ENCODE data around the gene XRRA1.

XRRA1 gene

DNA sequence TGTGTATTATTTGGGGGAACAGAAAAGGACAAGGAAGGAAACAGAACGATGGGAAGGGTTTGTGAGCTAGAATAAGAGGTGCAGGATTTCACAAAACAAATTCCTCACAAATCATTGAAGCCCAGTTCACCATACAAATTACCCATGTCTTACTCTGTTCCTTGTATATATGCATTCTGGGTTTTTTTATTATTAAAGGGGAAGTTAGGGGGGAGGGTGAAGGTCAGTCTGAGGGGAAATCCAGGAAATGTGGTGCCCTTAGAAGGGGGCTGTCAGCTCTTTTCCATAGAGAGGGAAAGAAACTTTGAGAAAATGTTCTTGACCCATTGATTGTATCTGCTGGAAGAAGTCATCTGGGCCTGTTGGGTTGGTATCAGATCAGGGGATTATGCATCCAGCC, 109.4 kb downstream of the XRRA1 start:
- TF ChIP-seq, protein P1, sequence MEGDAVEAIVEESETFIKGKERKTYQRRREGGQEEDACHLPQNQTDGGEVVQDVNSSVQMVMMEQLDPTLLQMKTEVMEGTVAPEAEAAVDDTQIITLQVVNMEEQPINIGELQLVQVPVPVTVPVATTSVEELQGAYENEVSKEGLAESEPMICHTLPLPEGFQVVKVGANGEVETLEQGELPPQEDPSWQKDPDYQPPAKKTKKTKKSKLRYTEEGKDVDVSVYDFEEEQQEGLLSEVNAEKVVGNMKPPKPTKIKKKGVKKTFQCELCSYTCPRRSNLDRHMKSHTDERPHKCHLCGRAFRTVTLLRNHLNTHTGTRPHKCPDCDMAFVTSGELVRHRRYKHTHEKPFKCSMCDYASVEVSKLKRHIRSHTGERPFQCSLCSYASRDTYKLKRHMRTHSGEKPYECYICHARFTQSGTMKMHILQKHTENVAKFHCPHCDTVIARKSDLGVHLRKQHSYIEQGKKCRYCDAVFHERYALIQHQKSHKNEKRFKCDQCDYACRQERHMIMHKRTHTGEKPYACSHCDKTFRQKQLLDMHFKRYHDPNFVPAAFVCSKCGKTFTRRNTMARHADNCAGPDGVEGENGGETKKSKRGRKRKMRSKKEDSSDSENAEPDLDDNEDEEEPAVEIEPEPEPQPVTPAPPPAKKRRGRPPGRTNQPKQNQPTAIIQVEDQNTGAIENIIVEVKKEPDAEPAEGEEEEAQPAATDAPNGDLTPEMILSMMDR (IDR thresholded peaks at IDR 0.05) = no peak

DNA sequence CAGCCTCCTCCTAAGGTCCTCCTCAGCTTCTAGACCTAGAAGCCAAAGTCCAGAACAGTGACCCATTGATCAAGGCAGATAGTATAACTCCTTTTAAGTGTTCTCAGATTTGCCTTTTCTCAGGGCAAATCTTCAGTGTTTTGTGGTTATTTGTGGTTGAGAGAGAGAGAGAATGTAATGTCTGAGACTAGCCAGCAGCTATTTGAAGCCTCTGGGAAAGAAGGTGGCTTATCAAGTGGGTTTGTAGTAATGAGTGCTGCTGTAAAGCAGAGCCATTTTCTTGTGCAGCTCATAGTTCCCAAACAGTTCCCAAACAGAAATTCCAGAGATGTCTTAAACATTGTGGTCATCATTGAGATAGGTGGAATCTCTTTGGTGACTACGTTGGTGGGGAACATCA, 110.7 kb downstream of the XRRA1 start:
- TF ChIP-seq, protein P1 (IDR thresholded peaks at IDR 0.05) = no peak

DNA sequence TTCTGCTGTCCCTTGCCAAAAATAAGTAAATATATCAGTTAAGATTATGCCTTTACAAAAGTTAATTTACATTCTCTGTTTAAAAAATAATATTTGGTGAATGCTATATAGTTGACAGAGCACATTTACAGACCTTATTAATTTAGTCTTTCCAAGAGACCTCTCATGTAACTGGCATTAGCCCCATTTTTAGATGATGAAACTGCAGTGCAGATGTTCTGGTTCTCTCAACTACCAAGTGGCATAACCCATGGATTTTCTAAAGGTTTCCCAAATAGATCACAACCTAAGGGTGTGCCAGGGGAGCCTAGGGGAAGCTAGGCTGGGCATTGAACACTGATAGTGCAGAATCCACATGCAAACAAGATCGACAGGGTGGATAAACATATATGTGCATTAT, 111.7 kb downstream of the XRRA1 start:
- TF ChIP-seq, protein P1 (IDR thresholded peaks at IDR 0.05) = no peak

DNA sequence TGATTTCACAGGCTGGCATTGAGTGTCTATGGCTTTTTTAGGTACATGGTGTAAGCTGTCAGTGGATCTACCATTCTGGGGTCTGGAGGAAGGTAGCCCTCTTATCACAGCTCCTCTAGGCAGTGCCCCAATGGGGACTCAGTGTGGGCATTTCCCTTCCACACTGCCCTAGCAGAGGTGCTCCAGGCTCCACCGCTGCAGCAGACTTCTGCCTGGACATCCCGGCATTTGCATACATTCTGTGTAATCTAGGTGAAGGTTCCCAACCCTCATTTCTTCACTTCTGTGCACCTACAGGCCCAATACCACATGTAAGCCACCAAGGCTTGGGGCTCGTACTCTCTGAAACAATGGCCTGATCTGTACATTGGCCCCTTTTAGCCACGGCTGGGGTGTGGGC, 122.0 kb downstream of the XRRA1 start:
- TF ChIP-seq, protein P1 (IDR thresholded peaks at IDR 0.05) = no peak

DNA sequence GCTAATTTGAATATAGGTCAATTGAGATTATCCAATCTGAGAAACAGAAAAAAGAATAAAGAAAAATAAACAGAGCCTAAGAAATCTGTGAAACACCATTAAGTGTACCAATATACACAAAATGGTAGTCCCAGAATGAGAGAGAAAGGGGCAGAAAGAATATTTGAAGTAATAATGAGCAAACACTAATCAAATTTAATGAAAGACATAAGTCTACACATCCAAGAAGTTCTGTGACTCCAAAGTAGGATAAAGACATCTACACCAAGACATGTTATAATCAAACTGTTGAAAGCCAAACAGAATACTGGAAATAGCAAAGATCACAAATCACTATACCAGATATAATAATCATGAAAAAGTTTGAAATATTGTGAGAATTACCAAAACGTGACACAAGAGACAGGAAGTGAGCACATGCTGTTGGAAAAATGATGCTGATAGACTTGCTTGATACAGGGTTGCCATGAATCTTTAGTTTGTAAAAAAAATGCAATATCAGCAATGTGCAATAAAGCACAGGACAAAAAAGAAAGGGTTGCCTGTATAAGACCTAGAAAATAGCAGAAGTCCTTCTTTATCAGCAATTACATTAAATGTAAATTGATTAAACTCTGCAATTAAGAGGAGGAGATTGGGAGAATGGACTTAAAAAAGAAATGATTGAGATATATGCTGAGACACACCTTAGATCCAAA, 124.5 kb downstream of the XRRA1 start:
- TF ChIP-seq, protein P1 (IDR thresholded peaks at IDR 0.05) = no peak

DNA sequence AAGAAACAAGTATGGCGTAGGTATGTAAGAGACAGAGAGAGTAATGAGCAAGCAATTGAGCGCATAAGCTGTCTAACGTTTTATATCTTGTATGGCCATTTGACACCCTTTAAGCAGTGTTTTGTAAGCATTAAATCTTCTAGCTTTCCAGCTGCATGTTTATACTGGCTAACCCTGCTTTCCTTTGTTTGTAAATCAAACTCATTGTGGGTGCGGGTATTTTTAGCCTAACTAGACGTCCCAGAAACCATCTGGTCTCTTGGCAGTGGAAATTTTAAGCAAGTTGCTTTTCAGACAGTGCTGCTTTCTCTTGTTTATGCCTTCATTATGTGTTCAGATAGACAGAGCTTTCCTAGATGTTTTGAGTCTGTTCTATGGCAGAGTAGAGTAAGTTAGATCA, 126.7 kb downstream of the XRRA1 start:
- TF ChIP-seq, protein P1 (IDR thresholded peaks at IDR 0.05) = no peak

DNA sequence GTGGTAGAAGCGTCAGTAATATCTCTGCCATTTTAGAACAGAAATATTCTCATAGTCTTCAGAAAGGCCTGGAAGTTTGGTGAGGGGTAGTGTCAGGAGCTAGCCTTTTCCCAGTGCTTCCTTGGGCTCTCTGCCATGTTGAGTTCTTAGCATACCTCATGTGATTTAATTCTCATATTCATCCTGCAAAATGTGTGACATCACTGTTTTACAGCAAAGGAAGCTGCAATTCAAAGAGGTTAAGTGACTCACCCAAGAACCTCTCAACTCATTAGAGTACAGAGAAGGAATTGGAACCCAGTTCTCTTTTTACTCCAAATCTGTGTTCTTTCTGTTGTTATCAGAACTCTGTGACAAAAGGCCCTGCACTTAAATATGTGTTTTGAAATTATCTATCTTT, 128.1 kb downstream of the XRRA1 start:
- TF ChIP-seq, protein P1 (IDR thresholded peaks at IDR 0.05) = no peak

DNA sequence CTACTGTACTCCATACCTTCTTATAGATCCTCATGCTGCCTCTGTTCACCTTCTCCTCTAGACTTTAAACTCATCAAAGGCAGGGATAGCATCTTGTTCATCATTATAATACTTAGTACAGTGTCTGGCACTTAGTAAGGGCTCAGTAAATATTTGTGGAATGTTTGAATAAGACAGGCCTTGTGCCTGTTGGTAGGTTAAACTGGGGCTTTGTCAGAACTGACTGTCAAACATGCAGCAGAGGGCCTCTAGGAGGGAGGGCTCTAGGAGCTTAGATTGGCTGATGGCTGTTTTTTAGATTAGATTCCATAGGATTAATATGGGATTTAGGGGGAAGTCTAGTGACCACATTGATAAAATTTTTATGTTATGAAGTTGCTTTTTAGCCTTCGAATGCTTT, 129.5 kb downstream of the XRRA1 start:
- TF ChIP-seq, protein P1 (IDR thresholded peaks at IDR 0.05) = no peak

Data from LNCAP (cell line).